Stimulated activated CD8-positive, alpha-beta memory T cell treated with anti-CD3 and anti-CD28 coated beads, Interleukin-15, amount 100 ng/mL, for 48 hours (primary cell): Measurements from ENCODE around the gene EEF1AKMT3.
"Not testable (repeated sequence)": the region's sequence is repeated elsewhere in the genome, so short reads cannot be mapped to it uniquely, and the experiment has no call there.

ENCODE experiments used
- DNase-seq, 2 donors: peaks; one replicate each; pipeline ENCODE4 v3.0.0-alpha.2; 2020; ENCODE audit warnings: low read depth in 2 of 2

The EEF1AKMT3 gene

GRCh38 chr12:57816001-57816854, 43.8 kb downstream of the EEF1AKMT3 start:
- DNase-seq: no peak

DNA sequence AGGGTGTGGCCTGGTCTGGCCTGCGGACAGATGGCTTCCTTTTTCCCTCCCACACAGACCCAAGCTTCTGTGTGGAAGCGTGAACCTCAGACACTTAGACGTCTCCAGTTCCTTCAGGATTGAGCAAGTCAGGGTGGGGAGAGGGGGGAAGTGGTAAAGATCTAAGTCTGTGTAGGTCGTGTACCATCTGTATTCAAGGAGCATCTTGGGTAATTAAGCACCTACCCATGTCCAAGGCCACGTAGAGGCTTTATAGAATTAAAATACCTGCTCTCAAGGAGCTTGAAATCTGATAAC, 44.4 kb downstream of the EEF1AKMT3 start:
- DNase-seq: no peak

GRCh38 chr12:57817261-57817989, 45.0 kb downstream of the EEF1AKMT3 start:
- no peak for DNase-seq

- not testable (repeated sequence) for DNase-seq
These were observed 45.5 kb downstream of the EEF1AKMT3 start for GRCh38 chr12:57817990-57818331.

DNA sequence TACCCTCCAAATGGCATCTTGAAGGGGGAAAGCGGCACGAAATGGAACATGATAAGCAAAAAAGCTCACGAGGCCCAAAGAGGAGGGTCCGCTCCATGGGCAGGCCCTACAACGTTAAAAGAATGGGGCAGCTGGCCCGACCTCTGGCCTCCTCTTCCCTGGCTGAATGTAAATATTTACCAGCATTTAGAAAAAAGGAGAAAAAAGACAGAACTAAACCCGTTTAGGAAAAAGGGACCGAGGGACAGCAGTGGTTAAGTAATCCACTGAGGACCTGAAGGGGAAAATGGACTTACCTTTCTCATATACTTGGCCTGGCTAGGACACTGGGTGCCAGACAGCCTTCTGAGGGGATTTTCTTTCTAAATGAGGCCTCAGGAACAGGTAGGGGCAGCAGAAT, 47.7 kb downstream of the EEF1AKMT3 start:
- not testable (repeated sequence) for DNase-seq

- DNase-seq: not testable (repeated sequence)
These were observed 48.6 kb downstream of the EEF1AKMT3 start for GRCh38 chr12:57821015-57821414.

DNA sequence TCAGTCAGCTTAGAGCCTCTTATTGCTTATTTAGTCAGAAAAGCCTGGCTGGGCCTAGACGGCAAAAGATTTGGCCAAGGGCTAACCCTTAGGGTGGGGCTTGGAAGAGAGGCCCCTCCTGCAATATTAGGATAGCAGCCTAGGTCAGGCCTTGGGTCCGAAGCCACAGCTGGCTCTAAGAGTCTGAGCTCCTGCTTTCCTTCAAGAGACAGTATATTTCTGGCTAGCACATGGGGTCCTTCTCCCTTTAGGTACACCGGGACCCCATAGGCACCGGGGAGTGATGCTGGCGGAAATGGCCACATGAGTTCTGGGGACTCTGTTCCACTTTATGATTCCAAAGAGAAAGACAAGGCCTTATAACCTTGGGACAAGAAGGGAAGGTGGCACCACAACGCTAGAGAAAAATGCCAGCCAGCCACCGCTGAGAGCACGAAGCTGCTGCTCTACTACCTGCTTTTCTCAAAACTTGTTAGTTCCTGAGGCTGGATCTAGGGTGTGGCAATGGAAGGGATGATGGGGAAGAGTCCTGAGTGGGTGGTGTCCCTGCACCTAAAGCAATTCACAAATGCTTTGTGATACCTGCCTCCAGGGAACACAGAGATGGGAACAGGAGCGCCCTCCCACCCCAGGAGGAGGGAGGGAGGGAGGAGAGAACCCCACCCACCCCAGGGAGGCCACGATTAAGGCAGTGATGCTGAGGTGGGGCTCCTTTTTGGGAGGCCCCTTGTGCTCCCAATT, 49.2 kb downstream of the EEF1AKMT3 start:
- no peak for DNase-seq

- no peak for DNase-seq
These were observed 50.1 kb downstream of the EEF1AKMT3 start for GRCh38 chr12:57822392-57823130.

DNA sequence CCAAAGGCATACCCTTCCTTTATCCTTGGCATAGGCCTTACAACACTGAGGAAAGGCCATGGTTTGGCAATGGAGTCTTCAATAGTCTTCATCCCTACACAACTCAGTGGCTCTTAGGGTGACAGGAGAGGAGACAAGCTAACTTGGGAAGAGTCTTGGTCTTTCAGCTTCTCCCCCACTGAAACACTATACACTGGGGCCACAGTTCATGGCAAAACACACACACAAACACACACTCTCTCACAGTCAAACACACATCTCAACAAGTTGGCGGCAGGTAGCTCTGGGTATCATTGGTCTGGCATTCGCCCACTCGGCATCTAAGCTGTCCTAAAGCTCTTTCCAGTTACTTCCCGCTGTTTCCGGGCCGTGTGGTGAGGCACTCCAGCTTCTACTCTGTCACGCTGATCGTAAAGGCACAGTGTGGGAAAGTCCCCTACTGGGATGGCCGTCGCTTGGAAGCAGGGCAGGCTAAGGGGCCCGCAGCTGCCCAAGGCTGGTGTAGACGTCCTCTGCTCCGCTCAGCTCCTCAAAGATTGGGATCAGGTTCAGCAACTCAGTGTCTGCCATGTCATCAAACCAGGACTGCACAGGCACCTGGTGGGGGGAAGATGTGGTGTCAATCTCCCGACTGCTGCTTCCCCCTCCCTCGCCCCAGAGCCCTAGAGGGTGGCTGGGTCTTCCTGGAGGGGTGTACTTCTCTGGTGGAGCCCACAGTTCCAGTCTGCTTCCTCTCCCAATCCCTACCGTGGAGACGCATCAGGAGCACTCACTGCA, 50.9 kb downstream of the EEF1AKMT3 start:
- no peak for DNase-seq

DNA sequence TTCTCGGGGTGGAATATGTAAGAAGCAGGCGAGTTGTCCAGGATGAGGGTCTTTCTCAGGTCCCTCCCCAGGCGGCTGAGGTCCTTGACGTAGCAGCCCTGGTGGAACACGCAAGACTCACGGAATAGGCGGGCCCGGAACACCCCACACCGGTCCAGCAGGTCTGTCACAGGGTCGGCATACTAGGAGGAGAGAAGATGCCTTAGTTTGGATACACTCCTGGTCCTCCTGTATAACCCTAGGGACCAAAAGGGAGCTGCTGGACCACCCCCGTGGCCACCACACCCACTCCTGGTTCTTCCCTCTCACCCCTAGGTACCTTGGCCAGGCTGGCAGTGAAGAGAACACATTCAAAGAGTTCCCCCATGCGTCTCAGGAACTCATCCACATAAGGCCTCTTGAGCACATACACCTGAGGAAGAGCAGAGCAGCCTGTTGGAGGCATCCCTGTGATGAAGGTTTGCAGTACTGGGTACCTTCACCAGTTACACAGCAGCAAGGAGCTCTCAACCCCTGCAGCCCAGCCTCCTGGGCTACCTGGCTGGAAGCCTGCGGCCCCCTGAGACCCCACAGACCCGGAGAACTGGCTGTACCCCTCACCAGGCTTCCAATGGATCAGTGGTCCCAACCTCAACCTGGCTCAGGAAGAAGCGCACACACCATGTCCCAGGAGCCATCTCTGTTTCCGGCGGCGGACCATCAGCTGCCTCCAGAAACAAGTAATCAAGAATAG, 51.7 kb downstream of the EEF1AKMT3 start:
- DNase-seq: no peak

- DNase-seq: no peak
These were observed 53.0 kb downstream of the EEF1AKMT3 start for GRCh38 chr12:57825451-57825850.

DNA sequence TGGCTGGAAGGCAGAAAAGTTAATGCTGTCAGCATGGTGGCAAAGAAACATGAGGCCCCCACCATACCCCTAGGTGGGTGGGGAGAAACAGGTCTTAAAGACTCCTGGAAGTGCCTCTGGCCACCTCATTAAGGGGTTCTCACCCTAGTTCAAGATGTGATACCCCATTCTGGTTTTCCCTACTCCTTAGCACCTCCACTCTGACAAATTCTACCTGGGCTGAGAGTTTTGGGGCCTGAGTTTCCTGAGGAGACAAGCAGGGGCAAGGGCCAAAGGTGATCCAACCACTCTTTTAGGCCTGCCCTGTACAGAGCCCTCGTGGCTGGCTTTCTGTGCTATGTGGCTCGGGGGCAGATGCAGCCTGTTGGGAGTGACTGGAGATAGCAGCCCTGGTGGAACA, 54.0 kb downstream of the EEF1AKMT3 start:
- no peak for DNase-seq

DNA sequence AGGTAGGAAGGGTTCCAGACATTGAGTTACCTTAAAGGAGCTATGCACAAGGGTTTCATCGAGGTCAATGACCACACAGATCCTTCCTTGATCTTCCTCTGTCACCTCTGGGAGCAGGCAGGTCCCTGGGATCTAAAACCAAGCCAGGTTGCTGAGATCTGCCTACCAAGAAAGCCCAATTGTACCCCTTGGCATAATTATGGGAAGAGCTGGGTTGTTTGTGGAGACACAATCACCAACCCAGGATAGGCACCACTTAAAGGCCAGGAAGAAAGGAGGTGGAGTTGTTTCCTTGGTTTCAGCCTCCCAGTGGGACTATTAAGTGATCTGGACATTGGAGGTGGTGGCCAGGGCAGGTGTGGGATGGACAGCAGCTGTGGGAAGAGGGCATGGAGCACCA, 54.6 kb downstream of the EEF1AKMT3 start:
- DNase-seq: no peak

DNA sequence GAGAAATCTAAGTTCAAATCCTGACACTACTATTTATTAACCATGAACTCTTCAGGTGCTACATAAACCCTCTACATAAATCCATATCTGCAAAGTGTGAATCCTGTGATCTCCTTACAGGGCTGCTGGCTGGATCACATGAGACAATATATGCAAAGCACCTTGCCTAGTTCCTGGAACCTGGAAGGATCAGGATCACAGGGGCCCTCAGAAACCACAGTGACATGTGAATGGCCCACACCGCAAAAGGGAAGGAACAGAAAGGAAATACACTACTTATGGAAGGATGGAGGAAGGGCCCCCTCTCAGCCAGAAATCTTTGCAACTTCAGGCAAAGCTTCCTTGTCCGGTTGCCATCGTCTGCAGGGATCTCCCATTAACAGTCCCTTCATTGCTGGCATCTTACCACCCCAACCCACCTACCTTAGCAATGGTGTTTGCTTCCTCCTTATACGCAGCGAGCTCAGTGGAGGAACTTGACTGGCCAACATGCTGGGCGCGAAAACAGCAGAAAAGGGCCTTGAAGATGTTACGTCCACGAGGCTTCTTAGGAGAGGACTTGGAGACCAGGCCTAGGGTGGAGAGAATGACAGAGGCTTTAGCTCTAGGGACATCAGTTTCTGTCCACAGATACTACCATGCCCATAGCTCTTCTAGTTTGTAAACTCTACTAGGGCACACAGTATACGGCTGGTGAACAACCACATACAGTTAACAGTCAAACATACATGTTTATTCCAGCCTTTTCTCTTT, 56.8 kb downstream of the EEF1AKMT3 start:
- DNase-seq: no peak

- no peak for DNase-seq
These were observed 58.0 kb downstream of the EEF1AKMT3 start for GRCh38 chr12:57830393-57830792.
